ENCODE data around the gene ANKRD23. TPM values are rescaled to one million over a fixed set of nuclear protein-coding genes. Genes with fewer than 3 reads are reported as not detected.

The ANKRD23 gene
- polyA plus RNA-seq, 1 of the 3 experiments (the other 2 are of a cell fraction), result 3.1 TPM

GRCh38 chr2:96883306-96883705 lies 39.5 kb upstream of the ANKRD23 start (continued):
- TF ChIP-seq NRF1 (IDR thresholded peaks at IDR 0.05; ENCODE audit: low read depth, low read length), result no peak
- no peak for TF ChIP-seq RAD21 (IDR thresholded peaks at IDR 0.05; ENCODE audit: low read length)
- no peak for TF ChIP-seq CHD2 (IDR thresholded peaks at IDR 0.05; ENCODE audit: low read length, partially characterized antibody)
- no peak for TF ChIP-seq RXRA (IDR thresholded peaks at IDR 0.05; ENCODE audit: borderline replicate concordance, low read depth)
- TF ChIP-seq SIN3A (IDR thresholded peaks at IDR 0.05; ENCODE audit: borderline replicate concordance, low read depth, low read length), result no peak

- H3K4me1 ChIP-seq (ENCODE audit: control insufficient read depth in 1 of 2, insufficient read depth in 2 of 2, low read depth in 1 of 2, low read length in 1 of 2), result peaks cover 0 to 11% of the 10 kb centered on the region in 2 experiments; a peak in 2 of 4 replicates
- H3K9me3 ChIP-seq, result no peaks in the 10 kb centered on the region
- TF ChIP-seq RAD21 (IDR thresholded peaks at IDR 0.05; ENCODE audit: low read length) (no peak), FOXM1 (IDR thresholded peaks at IDR 0.05; ENCODE audit: low read depth) (no peak), NFIC (IDR thresholded peaks at IDR 0.05; ENCODE audit: borderline replicate concordance) (no peak), EP300 (IDR thresholded peaks at IDR 0.05; ENCODE audit: borderline replicate concordance in 1 of 2, low read depth in 1 of 2, low read length in 1 of 2) (no peak), ELF1 (IDR thresholded peaks at IDR 0.05) (no peak)
- WGBS (ENCODE audit: low lambda C conversion rate), result 97% methylated on average over 3 of the region's 8 CpGs
- H3K4me2 ChIP-seq, result no peak overlapping the region
- H3K79me2 ChIP-seq (ENCODE audit: insufficient read depth), result no peaks in the 10 kb centered on the region
- no peak overlapping the region for H2AFZ ChIP-seq (ENCODE audit: low read depth)
- no peaks in the 10 kb centered on the region for H3F3A ChIP-seq (replicated peaks; ENCODE audit: insufficient read depth)
- DNase-seq, result no peak
- ChIA-PET POLR2A (no interaction called here), CTCF (no interaction called here)
- no peak overlapping the region for H3K4me3 ChIP-seq (ENCODE audit: low read depth in 2 of 2, low read length in 1 of 2)
- no peak overlapping the region for H3K9ac ChIP-seq
- no peak overlapping the region for H3K27ac ChIP-seq (ENCODE audit: low read depth in 2 of 2, low read length in 1 of 2)
- no peaks in the 10 kb centered on the region for H3K36me3 ChIP-seq (replicated peaks in 1 of 2; ENCODE audit: control insufficient read depth in 1 of 2, insufficient read depth in 2 of 2, low read length in 1 of 2)
- no peaks in the 10 kb centered on the region for H4K20me1 ChIP-seq (ENCODE audit: insufficient read depth)
- H3K27me3 ChIP-seq (ENCODE audit: insufficient read depth), result no peaks in the 10 kb centered on the region
- no peaks in the 10 kb centered on the region for H3K9me2 ChIP-seq
Observed at GRCh38 chr2:96882906-96883305, 39.1 kb upstream of the ANKRD23 start.

- POLR2A ChIA-PET, result no interaction called here
- Histone ChIP-seq H3K9ac (no peak overlapping the region), H4K20me1 (ENCODE audit: insufficient read depth) (no peaks in the 10 kb centered on the region), H3K4me1 (ENCODE audit: control insufficient read depth in 1 of 2, insufficient read depth in 2 of 2, low read depth in 1 of 2, low read length in 1 of 2) (peaks cover 0 to 16% of the 10 kb centered on the region in 2 experiments; a peak in 2 of 4 replicates), H2AFZ (ENCODE audit: low read depth) (no peak overlapping the region), H3K4me3 (ENCODE audit: low read depth in 2 of 2, low read length in 1 of 2) (no peak overlapping the region), H3K36me3 (replicated peaks in 1 of 2; ENCODE audit: control insufficient read depth in 1 of 2, insufficient read depth in 2 of 2, low read length in 1 of 2) (no peaks in the 10 kb centered on the region), H3K9me3 (no peaks in the 10 kb centered on the region), H3K79me2 (ENCODE audit: insufficient read depth) (no peaks in the 10 kb centered on the region), H3K4me2 (no peak overlapping the region), H3K9me2 (no peaks in the 10 kb centered on the region), H3K27ac (ENCODE audit: low read depth in 2 of 2, low read length in 1 of 2) (no peak overlapping the region), H3K27me3 (ENCODE audit: insufficient read depth) (no peaks in the 10 kb centered on the region), H3F3A (replicated peaks; ENCODE audit: insufficient read depth) (no peaks in the 10 kb centered on the region)
- WGBS (ENCODE audit: low lambda C conversion rate), result 40% methylated on average over 1 of the region's 12 CpGs
- no peak for DNase-seq
- CTCF ChIA-PET, result no interaction called here
- TF ChIP-seq RCOR1 (IDR thresholded peaks at IDR 0.05; ENCODE audit: low read length) (no peak), USF2 (IDR thresholded peaks at IDR 0.05; ENCODE audit: borderline replicate concordance, low read depth, low read length) (no peak), RFX5 (IDR thresholded peaks at IDR 0.05; ENCODE audit: low read length) (no peak), IRF3 (IDR thresholded peaks at IDR 0.05; ENCODE audit: low read depth, low read length) (no peak), SIN3A (IDR thresholded peaks at IDR 0.05; ENCODE audit: borderline replicate concordance, low read depth, low read length) (no peak), ZBTB33 (IDR thresholded peaks at IDR 0.05; ENCODE audit: borderline replicate concordance, low read depth) (no peak), TEAD4 (IDR thresholded peaks at IDR 0.05; ENCODE audit: borderline replicate concordance, insufficient read depth) (no peak), ELF1 (IDR thresholded peaks at IDR 0.05) (no peak), FOXJ3 (CRISPR knock-in tag; IDR thresholded peaks at IDR 0.05) (no peak), PBX3 (IDR thresholded peaks at IDR 0.05) (no peak), GABPA (IDR thresholded peaks at IDR 0.05; ENCODE audit: low read depth) (no peak), RAD21 (IDR thresholded peaks at IDR 0.05; ENCODE audit: low read length) (no peak), MEF2A (IDR thresholded peaks at IDR 0.05; ENCODE audit: borderline replicate concordance, low read depth) (no peak), POLR2AphosphoS5 (IDR thresholded peaks at IDR 0.05; ENCODE audit: low read depth, low read length) (no peak), USF1 (IDR thresholded peaks at IDR 0.05; ENCODE audit: borderline replicate concordance, low read depth) (no peak), TCF12 (IDR thresholded peaks at IDR 0.05) (no peak)
Observed at GRCh38 chr2:96882230-96882629, 38.4 kb upstream of the ANKRD23 start.
